Keratinocyte (primary cell): ENCODE measurements around the gene FMN1.

Source experiments
- EZH2 ChIP-seq: IDR thresholded peaks from one replicate; pipeline ENCODE4 v1.6.1; 2012; ENCODE audit warnings: inconsistent platforms, mild to moderate bottlenecking, low read length, moderate library complexity
- TF ChIP-seq, protein P1 (sequence below), 3 experiments: IDR thresholded peaks in 1 of 3; conservative IDR thresholded peaks in 1 of 3; optimal IDR thresholded peaks in 1 of 3; 2 replicates in 2 of 3; 3 replicates in 1 of 3; pipeline versions ENCODE3 to v1.5.1; 2011; ENCODE audit warnings: low read length in 3 of 3, mild to moderate bottlenecking in 3 of 3, moderate library complexity in 2 of 3, control low read depth in 1 of 3, inconsistent platforms in 1 of 3; ENCODE audit not compliant: insufficient read depth in 2 of 3; ENCODE audit errors: extremely low read depth in 1 of 3

DNA sequence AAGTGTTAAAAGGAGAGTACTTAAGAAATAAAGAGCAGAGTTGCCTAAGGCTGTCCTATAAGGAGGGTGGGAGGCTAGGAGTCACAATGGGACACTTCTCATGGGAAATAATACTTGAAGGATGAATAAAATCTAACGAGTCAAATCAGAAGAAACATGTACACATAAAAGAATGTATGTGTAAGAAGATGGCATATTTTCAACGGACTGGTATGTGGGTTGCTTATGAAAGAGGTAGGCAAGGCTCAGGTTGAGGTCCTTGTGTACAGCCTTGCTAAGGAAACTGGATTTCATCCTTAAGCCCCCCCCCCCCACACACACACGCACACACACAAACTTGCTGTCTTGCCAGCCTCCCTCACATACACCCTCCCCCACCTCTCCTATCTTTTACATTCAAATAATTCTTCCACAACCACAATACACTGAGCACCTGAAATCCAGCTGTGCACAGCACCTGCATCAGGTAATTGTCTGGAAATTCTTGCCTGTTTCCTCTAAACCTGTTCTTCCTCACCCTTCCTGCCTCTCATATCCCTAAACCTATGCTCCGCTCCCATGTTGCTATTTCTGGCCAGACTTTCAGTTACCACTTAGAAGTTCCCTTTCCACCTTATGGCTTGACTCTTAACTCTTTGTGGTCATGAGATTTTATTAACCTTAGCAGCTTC, 79.2 kb downstream of the FMN1 start:
- TF ChIP-seq, protein P1, sequence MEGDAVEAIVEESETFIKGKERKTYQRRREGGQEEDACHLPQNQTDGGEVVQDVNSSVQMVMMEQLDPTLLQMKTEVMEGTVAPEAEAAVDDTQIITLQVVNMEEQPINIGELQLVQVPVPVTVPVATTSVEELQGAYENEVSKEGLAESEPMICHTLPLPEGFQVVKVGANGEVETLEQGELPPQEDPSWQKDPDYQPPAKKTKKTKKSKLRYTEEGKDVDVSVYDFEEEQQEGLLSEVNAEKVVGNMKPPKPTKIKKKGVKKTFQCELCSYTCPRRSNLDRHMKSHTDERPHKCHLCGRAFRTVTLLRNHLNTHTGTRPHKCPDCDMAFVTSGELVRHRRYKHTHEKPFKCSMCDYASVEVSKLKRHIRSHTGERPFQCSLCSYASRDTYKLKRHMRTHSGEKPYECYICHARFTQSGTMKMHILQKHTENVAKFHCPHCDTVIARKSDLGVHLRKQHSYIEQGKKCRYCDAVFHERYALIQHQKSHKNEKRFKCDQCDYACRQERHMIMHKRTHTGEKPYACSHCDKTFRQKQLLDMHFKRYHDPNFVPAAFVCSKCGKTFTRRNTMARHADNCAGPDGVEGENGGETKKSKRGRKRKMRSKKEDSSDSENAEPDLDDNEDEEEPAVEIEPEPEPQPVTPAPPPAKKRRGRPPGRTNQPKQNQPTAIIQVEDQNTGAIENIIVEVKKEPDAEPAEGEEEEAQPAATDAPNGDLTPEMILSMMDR (optimal IDR thresholded peaks at IDR 0.05 in 1 of 3, IDR thresholded peaks at IDR 0.05 in 1 of 3, conservative IDR thresholded peaks at IDR 0.05 in 1 of 3; ENCODE audit: extremely low read depth in 1 of 3, insufficient read depth in 2 of 3, low read length in 3 of 3) = no peak
- no peak for TF ChIP-seq EZH2
